Neural cell (in vitro differentiated cells): ENCODE results near the gene SELENOO. TPM values are rescaled to one million over a fixed set of nuclear protein-coding genes. Genes with fewer than 3 reads are reported as not detected.

Experiments
- H2AFZ ChIP-seq: fragments of 200-600, 300-800 bp; sonication (generic), shearing (Covaris generic); 2 replicates; pipeline ENCODE4 v1.6.0; 2014; ENCODE audit warnings: low read depth, mild to moderate bottlenecking, antibody characterized with exemption, low read length, moderate library complexity
- H3F3A ChIP-seq: fragments of 200-600 bp; shearing (Covaris generic); 2 replicates; pipeline ENCODE4 v1.6.1; 2016; ENCODE audit warnings: mild to moderate bottlenecking, moderate library complexity, mixed read lengths, antibody characterized with exemption, low read length; ENCODE audit not compliant: insufficient read depth, poor library complexity, severe bottlenecking
- H3K27ac ChIP-seq: fragments of 200-600, 300-800 bp; sonication (generic), shearing (Covaris generic); 2 replicates; pipeline ENCODE4 v1.5.1; 2014; ENCODE audit warnings: mild to moderate bottlenecking, low read length, moderate library complexity
- H3K27me3 ChIP-seq: fragments of 300-800, 200-600 bp; sonication (generic), shearing (Covaris generic); 2 replicates; pipeline ENCODE4 v1.6.0; 2014; ENCODE audit warnings: mild to moderate bottlenecking, low read depth, low read length, moderate library complexity; ENCODE audit not compliant: insufficient read depth
- H3K36me3 ChIP-seq: fragments of 300-800, 200-600 bp; sonication (generic), shearing (Covaris generic); 2 replicates; pipeline ENCODE4 v1.5.1; 2014; ENCODE audit warnings: mild to moderate bottlenecking, antibody characterized with exemption, low read length, moderate library complexity; ENCODE audit not compliant: insufficient read depth
- H3K4me2 ChIP-seq: fragments of 300-800, 200-600 bp; sonication (generic), shearing (Covaris generic); 2 replicates; pipeline ENCODE4 v1.6.0; 2014; ENCODE audit warnings: mild to moderate bottlenecking, low read length
- H3K4me3 ChIP-seq: fragments of 300-800, 200-600 bp; sonication (generic), shearing (Covaris generic); 2 replicates; pipeline ENCODE4 v1.5.1; 2014; ENCODE audit warnings: mild to moderate bottlenecking, low read length, moderate library complexity
- H3K79me2 ChIP-seq: fragments of 200-600 bp; shearing (Covaris generic); replicated peaks from 2 replicates; pipeline ENCODE4 v1.6.0; 2014; ENCODE audit warnings: mild to moderate bottlenecking, low read length, moderate library complexity; ENCODE audit not compliant: insufficient read depth
- H3K9ac ChIP-seq: fragments of 300-800, 200-600 bp; sonication (generic), shearing (Covaris generic); 2 replicates; pipeline ENCODE4 v1.6.1; 2016; ENCODE audit warnings: mild to moderate bottlenecking, low read length, mixed read lengths
- H3K9me2 ChIP-seq: fragments of 200-600 bp; shearing (Covaris generic); 2 replicates; pipeline ENCODE4 v1.6.1; 2016; ENCODE audit warnings: mild to moderate bottlenecking, low read length, mixed read lengths; ENCODE audit not compliant: insufficient read depth
- H3K9me3 ChIP-seq: fragments of 200-600, 300-800 bp; sonication (generic), shearing (Covaris generic); 2 replicates; pipeline ENCODE4 v1.6.1; 2016; ENCODE audit warnings: mild to moderate bottlenecking, mixed run types, low read length, moderate library complexity, mixed read lengths
- H4K20me1 ChIP-seq: fragments of 200-600 bp; shearing (Covaris generic); 2 replicates; pipeline ENCODE4 v1.6.1; 2016; ENCODE audit warnings: mild to moderate bottlenecking, mixed run types; ENCODE audit not compliant: insufficient read depth
- EP300 ChIP-seq: fragments of 450-650 bp; conservative IDR thresholded peaks from 2 replicates; pipeline ENCODE4 v1.6.1; 2014; ENCODE audit warnings: antibody characterized with exemption, mild to moderate bottlenecking, moderate library complexity; ENCODE audit not compliant: poor library complexity, severe bottlenecking
- EZH2 ChIP-seq: fragments of 200-600, 300-800 bp; shearing (Covaris generic), sonication (generic); IDR thresholded peaks from 2 replicates; pipeline ENCODE4 v1.6.1; 2014; ENCODE audit warnings: antibody characterized with exemption, low read length, borderline replicate concordance, mild to moderate bottlenecking; ENCODE audit not compliant: insufficient read depth, poor library complexity, severe bottlenecking
- MXI1 ChIP-seq: fragments of 450-650 bp; conservative IDR thresholded peaks from 2 replicates; pipeline ENCODE4 v1.6.1; 2014; ENCODE audit warnings: antibody characterized with exemption, mild to moderate bottlenecking; ENCODE audit not compliant: poor library complexity, severe bottlenecking
- POLR2AphosphoS5 ChIP-seq: IDR thresholded peaks from 2 replicates; pipeline ENCODE4 v1.6.1; 2012
- RAD21 ChIP-seq: fragments of 450-650 bp; conservative IDR thresholded peaks from 2 replicates; pipeline ENCODE4 v1.6.1; 2014; ENCODE audit warnings: antibody characterized with exemption, mild to moderate bottlenecking, moderate library complexity
- SMC3 ChIP-seq: fragments of 450-650 bp; conservative IDR thresholded peaks from 2 replicates; pipeline ENCODE4 v1.6.1; 2014; ENCODE audit warnings: antibody characterized with exemption, mild to moderate bottlenecking, moderate library complexity; ENCODE audit not compliant: poor library complexity
- TAF1 ChIP-seq: IDR thresholded peaks from 2 replicates; pipeline ENCODE4 v1.6.1; 2012; ENCODE audit warnings: low read depth
- polyA plus RNA-seq: library from polyadenylated mRNA; depleted of rRNA; stranded (reverse); fragments of >200 nt; gene quantifications from 2 replicates; pipeline ENCODE4 v1.2.3, GENCODE V29; 2014
- TF ChIP-seq, protein P1 (sequence below): fragments of 450-650 bp; IDR thresholded peaks from 2 replicates; pipeline ENCODE4 v1.5.1; 2014; ENCODE audit warnings: antibody characterized with exemption, mild to moderate bottlenecking, moderate library complexity; ENCODE audit not compliant: poor library complexity, severe bottlenecking
- TF ChIP-seq, protein P2 (sequence below): IDR thresholded peaks from 2 replicates; pipeline ENCODE4 v1.6.1; 2012; ENCODE audit warnings: borderline replicate concordance

SELENOO gene
- polyA plus RNA-seq, 1 donor from 2014 or later = 42.0 TPM

DNA sequence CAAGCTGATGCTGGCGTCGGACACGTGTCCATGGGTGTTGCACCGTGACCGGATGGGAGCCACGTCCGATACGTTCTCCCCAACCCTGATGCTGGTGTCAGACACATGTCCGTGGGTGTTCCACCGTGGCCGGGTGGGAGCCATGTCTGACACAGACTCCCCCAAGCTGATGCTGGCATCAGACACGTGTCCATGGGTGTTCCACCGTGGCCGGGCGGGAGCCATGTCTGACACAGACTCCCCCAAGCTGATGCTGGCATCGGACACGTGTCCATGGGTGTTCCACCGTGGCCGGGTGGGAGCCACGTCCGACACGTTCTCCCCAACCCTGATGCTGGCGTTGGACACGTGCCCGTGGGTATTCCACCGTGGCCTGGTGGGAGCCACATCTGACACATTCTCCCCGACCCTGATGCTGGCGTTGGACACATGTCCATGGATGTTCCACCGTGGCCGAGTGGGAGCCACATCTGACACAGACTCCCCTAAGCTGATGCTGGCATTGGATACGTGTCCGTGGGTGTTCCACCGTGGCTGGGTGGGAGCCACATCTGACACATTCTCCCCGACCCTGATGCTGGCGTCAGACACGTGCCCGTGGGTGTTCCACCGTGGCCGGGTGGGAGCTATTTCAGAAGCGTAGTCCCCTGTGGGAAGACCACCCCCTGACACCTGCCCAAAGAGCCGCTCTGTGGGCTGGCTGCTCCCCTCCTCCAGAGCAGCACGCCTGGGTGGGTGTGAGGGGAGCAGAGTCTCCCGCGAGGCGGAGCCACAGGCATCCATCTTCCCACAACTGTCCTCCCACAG lies 20.0 kb downstream of the SELENOO start:
- Histone ChIP-seq H4K20me1 (no peaks in the 10 kb centered on the region), H3K9ac (no peak overlapping the region), H3K27me3 (no peaks in the 10 kb centered on the region), H3K79me2 (no peaks in the 10 kb centered on the region), H2AFZ (no peak overlapping the region), H3K27ac (no peak overlapping the region), H3K9me3 (no peaks in the 10 kb centered on the region), H3K4me2 (no peak overlapping the region), H3K36me3 (no peaks in the 10 kb centered on the region), H3K9me2 (no peaks in the 10 kb centered on the region), H3K4me3 (no peak overlapping the region), H3F3A (no peaks in the 10 kb centered on the region)
- no peak for TF ChIP-seq EP300
- TF ChIP-seq, protein P1, sequence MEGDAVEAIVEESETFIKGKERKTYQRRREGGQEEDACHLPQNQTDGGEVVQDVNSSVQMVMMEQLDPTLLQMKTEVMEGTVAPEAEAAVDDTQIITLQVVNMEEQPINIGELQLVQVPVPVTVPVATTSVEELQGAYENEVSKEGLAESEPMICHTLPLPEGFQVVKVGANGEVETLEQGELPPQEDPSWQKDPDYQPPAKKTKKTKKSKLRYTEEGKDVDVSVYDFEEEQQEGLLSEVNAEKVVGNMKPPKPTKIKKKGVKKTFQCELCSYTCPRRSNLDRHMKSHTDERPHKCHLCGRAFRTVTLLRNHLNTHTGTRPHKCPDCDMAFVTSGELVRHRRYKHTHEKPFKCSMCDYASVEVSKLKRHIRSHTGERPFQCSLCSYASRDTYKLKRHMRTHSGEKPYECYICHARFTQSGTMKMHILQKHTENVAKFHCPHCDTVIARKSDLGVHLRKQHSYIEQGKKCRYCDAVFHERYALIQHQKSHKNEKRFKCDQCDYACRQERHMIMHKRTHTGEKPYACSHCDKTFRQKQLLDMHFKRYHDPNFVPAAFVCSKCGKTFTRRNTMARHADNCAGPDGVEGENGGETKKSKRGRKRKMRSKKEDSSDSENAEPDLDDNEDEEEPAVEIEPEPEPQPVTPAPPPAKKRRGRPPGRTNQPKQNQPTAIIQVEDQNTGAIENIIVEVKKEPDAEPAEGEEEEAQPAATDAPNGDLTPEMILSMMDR = no peak
- no peak for TF ChIP-seq SMC3
- TF ChIP-seq EZH2 = no peak
- TF ChIP-seq, protein P2, sequence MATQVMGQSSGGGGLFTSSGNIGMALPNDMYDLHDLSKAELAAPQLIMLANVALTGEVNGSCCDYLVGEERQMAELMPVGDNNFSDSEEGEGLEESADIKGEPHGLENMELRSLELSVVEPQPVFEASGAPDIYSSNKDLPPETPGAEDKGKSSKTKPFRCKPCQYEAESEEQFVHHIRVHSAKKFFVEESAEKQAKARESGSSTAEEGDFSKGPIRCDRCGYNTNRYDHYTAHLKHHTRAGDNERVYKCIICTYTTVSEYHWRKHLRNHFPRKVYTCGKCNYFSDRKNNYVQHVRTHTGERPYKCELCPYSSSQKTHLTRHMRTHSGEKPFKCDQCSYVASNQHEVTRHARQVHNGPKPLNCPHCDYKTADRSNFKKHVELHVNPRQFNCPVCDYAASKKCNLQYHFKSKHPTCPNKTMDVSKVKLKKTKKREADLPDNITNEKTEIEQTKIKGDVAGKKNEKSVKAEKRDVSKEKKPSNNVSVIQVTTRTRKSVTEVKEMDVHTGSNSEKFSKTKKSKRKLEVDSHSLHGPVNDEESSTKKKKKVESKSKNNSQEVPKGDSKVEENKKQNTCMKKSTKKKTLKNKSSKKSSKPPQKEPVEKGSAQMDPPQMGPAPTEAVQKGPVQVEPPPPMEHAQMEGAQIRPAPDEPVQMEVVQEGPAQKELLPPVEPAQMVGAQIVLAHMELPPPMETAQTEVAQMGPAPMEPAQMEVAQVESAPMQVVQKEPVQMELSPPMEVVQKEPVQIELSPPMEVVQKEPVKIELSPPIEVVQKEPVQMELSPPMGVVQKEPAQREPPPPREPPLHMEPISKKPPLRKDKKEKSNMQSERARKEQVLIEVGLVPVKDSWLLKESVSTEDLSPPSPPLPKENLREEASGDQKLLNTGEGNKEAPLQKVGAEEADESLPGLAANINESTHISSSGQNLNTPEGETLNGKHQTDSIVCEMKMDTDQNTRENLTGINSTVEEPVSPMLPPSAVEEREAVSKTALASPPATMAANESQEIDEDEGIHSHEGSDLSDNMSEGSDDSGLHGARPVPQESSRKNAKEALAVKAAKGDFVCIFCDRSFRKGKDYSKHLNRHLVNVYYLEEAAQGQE = no peak
- no peak for TF ChIP-seq POLR2AphosphoS5
- TF ChIP-seq TAF1 = no peak
- no peak for TF ChIP-seq MXI1
- TF ChIP-seq RAD21 = no peak

DNA sequence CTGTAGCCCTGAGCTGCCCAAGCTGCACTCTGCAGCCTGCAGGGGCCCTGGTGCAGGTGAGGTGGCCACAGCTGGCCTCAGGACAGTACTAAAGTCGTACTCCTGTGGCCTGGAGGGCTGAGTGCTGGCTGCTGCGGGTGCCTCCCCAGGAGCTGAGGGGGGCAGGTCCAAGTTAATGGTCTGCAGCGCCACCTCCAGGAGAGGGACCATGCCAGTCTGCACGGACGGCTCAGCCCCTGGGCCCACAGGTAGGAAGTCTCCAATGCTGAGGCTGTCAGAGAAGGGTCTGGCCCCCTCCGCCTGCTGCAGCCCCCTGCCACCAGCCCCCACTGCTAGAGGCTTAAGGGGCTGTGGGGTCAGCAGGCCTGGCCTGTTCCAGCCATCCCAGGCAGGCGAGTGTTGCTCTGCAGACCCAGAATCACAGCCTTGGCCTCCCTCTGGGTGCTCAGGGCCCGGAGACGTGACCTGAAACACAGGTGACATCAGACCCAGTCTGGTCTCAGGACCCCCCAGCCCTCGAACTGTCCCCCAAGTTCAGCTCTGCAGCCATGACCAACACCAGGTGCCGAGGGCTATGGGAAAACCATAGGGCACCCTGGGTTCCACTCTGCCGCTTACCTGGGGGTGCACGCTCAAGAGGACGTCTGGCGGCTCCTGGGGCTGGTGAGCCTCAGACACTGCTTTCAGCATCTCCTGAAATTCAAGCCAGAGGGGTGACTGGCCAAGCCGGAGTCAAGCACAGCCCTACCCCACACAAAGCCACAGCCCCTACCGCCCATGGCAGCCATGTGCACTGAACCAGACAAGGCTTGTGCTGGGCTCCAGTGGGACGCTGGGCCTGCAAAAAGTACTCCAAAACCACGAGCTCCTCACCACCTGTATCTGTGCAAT lies 20.8 kb downstream of the SELENOO start:
- no peaks in the 10 kb centered on the region for H4K20me1 ChIP-seq
- H3K27me3 ChIP-seq = no peaks in the 10 kb centered on the region
- H3K9me2 ChIP-seq = no peaks in the 10 kb centered on the region
- H3F3A ChIP-seq = no peaks in the 10 kb centered on the region
- H3K36me3 ChIP-seq = no peaks in the 10 kb centered on the region
- no peak overlapping the region for H3K9ac ChIP-seq
- H3K4me3 ChIP-seq = no peak overlapping the region
- TF ChIP-seq POLR2AphosphoS5 (no peak), EP300 (no peak), MXI1 (no peak), SMC3 (no peak), TAF1 (no peak), RAD21 (no peak), EZH2 (no peak)
- TF ChIP-seq, protein P1 = no peak
- TF ChIP-seq, protein P2 = no peak
- no peak overlapping the region for H2AFZ ChIP-seq
- H3K79me2 ChIP-seq = no peaks in the 10 kb centered on the region
- no peak overlapping the region for H3K4me2 ChIP-seq
- no peaks in the 10 kb centered on the region for H3K9me3 ChIP-seq
- H3K27ac ChIP-seq = no peak overlapping the region
